ENCODE measurements around the gene ZNF281. TPM values are rescaled to one million over a fixed set of nuclear protein-coding genes. Genes with fewer than 3 reads are reported as not detected.

The ZNF281 gene
- total and polyA plus RNA-seq, 2 of the 4 experiments (the other 2 are of a cell fraction), result 7.0 to 37.5 TPM

DNA sequence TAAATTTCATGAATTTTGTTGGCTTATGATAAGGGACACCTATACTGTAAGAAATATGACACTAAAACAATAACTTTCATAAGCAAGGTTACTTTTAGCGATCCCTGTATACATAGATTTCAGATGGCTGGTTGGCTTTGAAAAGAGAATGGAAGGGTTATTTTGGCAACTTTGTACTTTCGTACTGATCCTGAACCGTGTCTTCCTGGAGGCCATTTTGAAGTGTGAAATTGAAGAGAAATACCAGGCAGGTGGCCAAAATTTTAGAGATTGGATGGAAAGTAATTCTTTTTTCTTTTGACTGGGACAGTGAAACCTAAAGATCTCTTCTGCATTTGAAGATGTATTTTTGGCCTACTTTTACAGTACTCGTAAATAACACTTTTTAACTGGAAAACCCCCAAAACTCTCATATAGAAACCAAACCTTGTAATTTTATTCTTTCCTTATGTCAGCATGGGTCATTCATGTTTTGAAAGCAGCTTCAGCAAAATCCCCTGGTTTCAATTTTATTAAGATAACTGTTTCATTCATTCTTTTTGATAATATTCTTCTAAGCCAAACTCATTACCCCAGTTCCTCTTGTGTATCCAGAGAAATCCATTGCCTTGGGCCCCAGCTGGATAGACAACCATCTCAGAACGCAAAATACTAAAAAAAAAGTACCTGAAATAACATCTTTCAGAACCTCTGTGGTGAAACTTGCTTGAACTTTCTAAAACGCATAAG is 38.4 kb upstream of the ZNF281 start:
- 100% methylated on average over 2 of the region's 6 CpGs; no CpG with 5 or more reads in 1 of the 2 experiments for WGBS, 2 experiments (ENCODE audit: extremely low coverage in 2 of 2, insufficient read length in 1 of 2)

More for the DNA sequence above, 38.4 kb upstream of the ZNF281 start:
- no peaks in the 10 kb centered on the region for H3K36me3 ChIP-seq (ENCODE audit: control insufficient read depth, insufficient read depth, low read length)
- H3K79me1 ChIP-seq (ENCODE audit: low read depth in 1 of 2, low read length in 2 of 2), result no peaks in the 10 kb centered on the region
- H3K9me1 ChIP-seq (ENCODE audit: insufficient read depth, low read length), result peaks cover under 1% of the 10 kb centered on the region
- 0 out of 2 replicates have a peak overlapping the region, but pooled peaks have one; percentile 3 for H2AK5ac ChIP-seq (ENCODE audit: low read depth, low read length)
- H3K9ac ChIP-seq (ENCODE audit: low read depth, low read length), result no peak overlapping the region
- H3K9me3 ChIP-seq (ENCODE audit: control insufficient read depth, insufficient read depth, low read length), result no peaks in the 10 kb centered on the region; the same call in 1 of the 2 replicates
- H3K27ac ChIP-seq (ENCODE audit: insufficient read depth, low read length), result no peak overlapping the region
- dilution Hi-C loops (cut with HindIII; ENCODE audit: low sequenced_read_pairs, unreplicated experiment) (no loop called here), in situ Hi-C loops (cut with MboI; ENCODE audit: low sequenced_read_pairs) (no loop called here), intact Hi-C loops (cut with micrococcal nuclease) (no loop called here)
- POLR2A ChIA-PET (ENCODE audit: unreplicated experiment), result no interaction called here
- no peak overlapping the region for H3K23ac ChIP-seq (ENCODE audit: low read depth, low read length)
- H4K91ac ChIP-seq (ENCODE audit: insufficient read depth, low read depth, low read length), result no peak overlapping the region
- H3K4me1 ChIP-seq (ENCODE audit: control insufficient read depth, insufficient read depth, low read length), result no peaks in the 10 kb centered on the region
- H3K27me3 ChIP-seq (ENCODE audit: control insufficient read depth, insufficient read depth, low read length), result no peaks in the 10 kb centered on the region
- no peak overlapping the region for H2AFZ ChIP-seq (replicated peaks; ENCODE audit: low read length, poor library complexity)
- no peak overlapping the region for H2AK9ac ChIP-seq (replicated peaks; ENCODE audit: low read depth, low read length, poor library complexity)
- H3K4me2 ChIP-seq (ENCODE audit: low read depth, low read length), result no peak overlapping the region
- no peak overlapping the region for H3K14ac ChIP-seq (replicated peaks; ENCODE audit: low read depth, low read length)
- H3K56ac ChIP-seq (ENCODE audit: extremely low read depth, insufficient read depth, low read length), result no peak overlapping the region
- H3K4me3 ChIP-seq (ENCODE audit: insufficient read depth, low read depth, low read length), result no peak overlapping the region
- CTCF ChIA-PET, result interaction anchor here (0.6 kb wide), 1 partner anchor 35 kb away, joined by 7 read pairs; no protein-coding TSS in a partner anchor
- no peak overlapping the region for H2BK5ac ChIP-seq (ENCODE audit: low read depth, low read length, poor library complexity, severe bottlenecking)
- ATAC-seq (ENCODE audit: low read depth), result no peak
- no peak for TF ChIP-seq FOS (IDR thresholded peaks at IDR 0.05; ENCODE audit: low read depth, low read length)
- TF ChIP-seq, protein P1, sequence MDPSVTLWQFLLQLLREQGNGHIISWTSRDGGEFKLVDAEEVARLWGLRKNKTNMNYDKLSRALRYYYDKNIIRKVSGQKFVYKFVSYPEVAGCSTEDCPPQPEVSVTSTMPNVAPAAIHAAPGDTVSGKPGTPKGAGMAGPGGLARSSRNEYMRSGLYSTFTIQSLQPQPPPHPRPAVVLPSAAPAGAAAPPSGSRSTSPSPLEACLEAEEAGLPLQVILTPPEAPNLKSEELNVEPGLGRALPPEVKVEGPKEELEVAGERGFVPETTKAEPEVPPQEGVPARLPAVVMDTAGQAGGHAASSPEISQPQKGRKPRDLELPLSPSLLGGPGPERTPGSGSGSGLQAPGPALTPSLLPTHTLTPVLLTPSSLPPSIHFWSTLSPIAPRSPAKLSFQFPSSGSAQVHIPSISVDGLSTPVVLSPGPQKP (IDR thresholded peaks at IDR 0.05; ENCODE audit: borderline replicate concordance, low read depth, low read length), result no peak
- TF ChIP-seq, protein P2, sequence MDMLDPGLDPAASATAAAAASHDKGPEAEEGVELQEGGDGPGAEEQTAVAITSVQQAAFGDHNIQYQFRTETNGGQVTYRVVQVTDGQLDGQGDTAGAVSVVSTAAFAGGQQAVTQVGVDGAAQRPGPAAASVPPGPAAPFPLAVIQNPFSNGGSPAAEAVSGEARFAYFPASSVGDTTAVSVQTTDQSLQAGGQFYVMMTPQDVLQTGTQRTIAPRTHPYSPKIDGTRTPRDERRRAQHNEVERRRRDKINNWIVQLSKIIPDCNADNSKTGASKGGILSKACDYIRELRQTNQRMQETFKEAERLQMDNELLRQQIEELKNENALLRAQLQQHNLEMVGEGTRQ (IDR thresholded peaks at IDR 0.05; ENCODE audit: low read depth, low read length), result no peak
- TF ChIP-seq CEBPB (IDR thresholded peaks at IDR 0.05; ENCODE audit: low read depth, low read length), result no peak
- TF ChIP-seq POLR2A (IDR thresholded peaks at IDR 0.05; ENCODE audit: low read depth, low read length), result no peak
- TF ChIP-seq RAD21 (IDR thresholded peaks at IDR 0.05; ENCODE audit: low read length), result no peak
- TF ChIP-seq CHD1 (IDR thresholded peaks at IDR 0.05; ENCODE audit: low read depth, low read length), result no peak
- no peak for TF ChIP-seq NFE2L2 (IDR thresholded peaks at IDR 0.05; ENCODE audit: low read depth, low read length)
- TF ChIP-seq RFX5 (IDR thresholded peaks at IDR 0.05; ENCODE audit: low read depth, low read length), result no peak
- H3K4ac ChIP-seq (ENCODE audit: low read depth, low read length), result no peak overlapping the region
- no peak overlapping the region for H4K8ac ChIP-seq (ENCODE audit: low read depth in 2 of 2, low read length in 2 of 2)
- BruUV-seq (replicated peaks), result no TSS peak
- H2BK120ac ChIP-seq (ENCODE audit: low read depth, low read length), result no peak overlapping the region
- no peak overlapping the region; the same call in 2 of the 3 replicates for H2BK15ac ChIP-seq (ENCODE audit: low read depth, low read length)
- no peak overlapping the region for H2BK20ac ChIP-seq (ENCODE audit: low read depth, low read length)
- DNase-seq, result no peak
- H4K20me1 ChIP-seq (ENCODE audit: insufficient read depth, low read length), result no peaks in the 10 kb centered on the region
- H3K18ac ChIP-seq (ENCODE audit: low read depth, low read length), result no peak overlapping the region
- H4K5ac ChIP-seq (ENCODE audit: low read depth, low read length), result no peak overlapping the region
